Natural killer cell (primary cell): ENCODE results near the gene DCK. TPM values are rescaled to one million over a fixed set of nuclear protein-coding genes. Genes with fewer than 3 reads are reported as not detected.

Experiments used
- ATAC-seq, 3 donors: fragments of 150-1000 bp in 2 of 3; fragments of 200-7000 bp in 1 of 3; cut with Tn5 transposase; 1 replicate in 1 of 3; 2 replicates in 2 of 3; pipeline ENCODE4 v1.10.0; 2021; ENCODE audit warnings: mild to moderate bottlenecking in 2 of 3, moderate library complexity in 2 of 3
- DNase-seq, 2 donors: peaks; one replicate each; pipeline versions ENCODE4 v3.0.0 to v3.0.0-alpha.2; 2013 to 2021; ENCODE audit warnings: mixed read lengths in 1 of 2
- H3K27ac ChIP-seq: one replicate; pipeline ENCODE4 v1.5.1; 2013; ENCODE audit warnings: mild to moderate bottlenecking, low read length
- H3K27me3 ChIP-seq: one replicate; pipeline ENCODE4 v1.6.1; 2013; ENCODE audit warnings: low read length; ENCODE audit not compliant: control insufficient read depth, insufficient read depth
- H3K36me3 ChIP-seq: one replicate; pipeline ENCODE4 v1.6.1; 2013; ENCODE audit warnings: low read length; ENCODE audit not compliant: control insufficient read depth, insufficient read depth
- H3K4me1 ChIP-seq: one replicate; pipeline ENCODE4 v1.6.1; 2013; ENCODE audit warnings: low read length; ENCODE audit not compliant: control insufficient read depth, insufficient read depth
- H3K4me3 ChIP-seq: one replicate; pipeline ENCODE4 v1.5.1; 2013; ENCODE audit warnings: low read length
- H3K9me3 ChIP-seq: one replicate; pipeline ENCODE4 v1.6.1; 2013; ENCODE audit warnings: low read length; ENCODE audit not compliant: control insufficient read depth, insufficient read depth
- H3K27ac Mint-ChIP-seq, 2 donors: one replicate each; pipeline ENCODE4 v1.8.0; 2022; ENCODE audit warnings: mild to moderate bottlenecking in 2 of 2, mixed read lengths in 2 of 2, moderate library complexity in 1 of 2
- H3K27me3 Mint-ChIP-seq, 2 donors: one replicate each; pipeline ENCODE4 v1.8.0; 2022; ENCODE audit warnings: low read depth in 2 of 2, mixed read lengths in 2 of 2
- H3K36me3 Mint-ChIP-seq: one replicate; pipeline ENCODE4 v1.8.0; 2022; ENCODE audit warnings: mixed read lengths
- H3K4me1 Mint-ChIP-seq, 2 donors: one replicate each; pipeline ENCODE4 v1.8.0; 2022; ENCODE audit warnings: mixed read lengths in 2 of 2
- H3K4me3 Mint-ChIP-seq: one replicate; pipeline ENCODE4 v1.8.0; 2022; ENCODE audit warnings: mild to moderate bottlenecking, moderate library complexity, mixed read lengths
- H3K9me3 Mint-ChIP-seq, 2 donors: one replicate each; pipeline ENCODE4 v1.8.0; 2022; ENCODE audit warnings: mixed read lengths in 2 of 2
- CTCF ChIP-seq: fragments of 200-600 bp; IDR thresholded peaks from one replicate; pipeline ENCODE4 v1.8.0; 2022; ENCODE audit warnings: antibody characterized with exemption
- WGBS: methylation state at CpG from one replicate; pipeline ENCODE4 v1.1.7; 2013; ENCODE audit warnings: missing lambda C conversion rate; ENCODE audit not compliant: insufficient coverage; 5-methylcytosine and 5-hydroxymethylcytosine counted together
- intact Hi-C: fragments of 100-400 bp; cut with micrococcal nuclease; formaldehyde crosslinking; loops from one replicate; pipeline ENCODE4 v1.14.2; 2022
- total RNA-seq, 4 donors: library from RNA; stranded (reverse); fragments of 120-200 nt in 1 of 4; gene quantifications; one replicate each; pipeline versions ENCODE4 v1.2.3 to v1.2.4, GENCODE V29; 2013 to 2022

Gene DCK
- total RNA-seq: 10 to 100 TPM; 28.3 to 32.7 (median 29.5) TPM
- 59.5 TPM for total RNA-seq (2013)

- Histone ChIP-seq H3K4me3 (peak within 1 kb of the TSS; percentile 99), H3K9me3 (no peaks in the 10 kb centered on the region), H3K27me3 (no peaks in the 10 kb centered on the region), H3K4me1 (peaks cover 20% of the 10 kb centered on the region), H3K27ac (peak within 1 kb of the TSS; percentile 82), H3K36me3 (peaks cover 7% of the 10 kb centered on the region)
- no peaks in the 10 kb centered on the region for H3K27me3 Mint-ChIP-seq
- WGBS: under 1% methylated on average over 74 of the region's 74 CpGs
- H3K4me1 Mint-ChIP-seq: peaks cover 52 to 55% of the 10 kb centered on the region in 2 donors
- H3K36me3 Mint-ChIP-seq: no peaks in the 10 kb centered on the region
- intact Hi-C loops: loop anchor here (1.0 to 10.0 kb wide), 5 partner anchors 15 to 309 kb away; partner anchors contain the start of genes GRSF1, MOB1B and UTP3
- peak; percentile 83 to 97 (median 90) for ATAC-seq
- no peaks in the 10 kb centered on the region for H3K9me3 Mint-ChIP-seq
- peak within 1 kb of the TSS; percentile 95 for H3K4me3 Mint-ChIP-seq
- H3K27ac Mint-ChIP-seq: peak within 1 kb of the TSS; percentile 87 to 90
- DNase-seq: peak; percentile 89 to 92
- TF ChIP-seq CTCF: no peak
Observed at GRCh38 chr4:70993181-70994068, at the start of gene DCK. TSS of gene DCK (plus strand) at chr4:70993649. CDS start at chr4:70993836, 187 bp downstream.

GRCh38 chr4:70945046-70945445 lies 48.4 kb upstream of the DCK start:
- no peak overlapping the region for H3K27ac Mint-ChIP-seq
- Histone ChIP-seq H3K36me3 (no peaks in the 10 kb centered on the region), H3K4me3 (no peak overlapping the region), H3K4me1 (no peaks in the 10 kb centered on the region), H3K27me3 (no peaks in the 10 kb centered on the region), H3K27ac (no peak overlapping the region), H3K9me3 (no peaks in the 10 kb centered on the region)
- H3K36me3 Mint-ChIP-seq: no peaks in the 10 kb centered on the region
- peaks cover 18 to 24% of the 10 kb centered on the region in 2 donors for H3K4me1 Mint-ChIP-seq
- H3K27me3 Mint-ChIP-seq: no peaks in the 10 kb centered on the region
- intact Hi-C loops: no loop called here
- H3K4me3 Mint-ChIP-seq: no peak overlapping the region
- no peaks in the 10 kb centered on the region for H3K9me3 Mint-ChIP-seq
- no peak for DNase-seq
- peak in 1 of 3 donors; percentile 49 for ATAC-seq
- 34% methylated on average over 3 of the region's 3 CpGs for WGBS
- TF ChIP-seq CTCF: no peak

GRCh38 chr4:70945452-70946055 lies 47.9 kb upstream of the DCK start:
- Mint-ChIP-seq H3K27ac (no peak overlapping the region), H3K4me1 (peaks cover 16 to 22% of the 10 kb centered on the region in 2 donors), H3K9me3 (no peaks in the 10 kb centered on the region), H3K36me3 (no peaks in the 10 kb centered on the region), H3K4me3 (no peak overlapping the region), H3K27me3 (no peaks in the 10 kb centered on the region)
- TF ChIP-seq CTCF: no peak
- DNase-seq: no peak
- Histone ChIP-seq H3K36me3 (no peaks in the 10 kb centered on the region), H3K9me3 (no peaks in the 10 kb centered on the region), H3K27ac (no peak overlapping the region), H3K4me1 (no peaks in the 10 kb centered on the region), H3K27me3 (no peaks in the 10 kb centered on the region), H3K4me3 (no peak overlapping the region)
- 80% methylated on average over 1 of the region's 3 CpGs for WGBS
- no peak for ATAC-seq
- intact Hi-C loops: no loop called here
